Measurements from ENCODE around the gene FAM13A. TPM values are rescaled to one million over a fixed set of nuclear protein-coding genes. Genes with fewer than 3 reads are reported as not detected.
A peak's percentile ranks its signal among the peaks of the same experiment; 100 is the strongest.

Gene FAM13A
- total and polyA plus RNA-seq, 2 experiments from 2014 or later, result 19.3 to 44.2 TPM

DNA sequence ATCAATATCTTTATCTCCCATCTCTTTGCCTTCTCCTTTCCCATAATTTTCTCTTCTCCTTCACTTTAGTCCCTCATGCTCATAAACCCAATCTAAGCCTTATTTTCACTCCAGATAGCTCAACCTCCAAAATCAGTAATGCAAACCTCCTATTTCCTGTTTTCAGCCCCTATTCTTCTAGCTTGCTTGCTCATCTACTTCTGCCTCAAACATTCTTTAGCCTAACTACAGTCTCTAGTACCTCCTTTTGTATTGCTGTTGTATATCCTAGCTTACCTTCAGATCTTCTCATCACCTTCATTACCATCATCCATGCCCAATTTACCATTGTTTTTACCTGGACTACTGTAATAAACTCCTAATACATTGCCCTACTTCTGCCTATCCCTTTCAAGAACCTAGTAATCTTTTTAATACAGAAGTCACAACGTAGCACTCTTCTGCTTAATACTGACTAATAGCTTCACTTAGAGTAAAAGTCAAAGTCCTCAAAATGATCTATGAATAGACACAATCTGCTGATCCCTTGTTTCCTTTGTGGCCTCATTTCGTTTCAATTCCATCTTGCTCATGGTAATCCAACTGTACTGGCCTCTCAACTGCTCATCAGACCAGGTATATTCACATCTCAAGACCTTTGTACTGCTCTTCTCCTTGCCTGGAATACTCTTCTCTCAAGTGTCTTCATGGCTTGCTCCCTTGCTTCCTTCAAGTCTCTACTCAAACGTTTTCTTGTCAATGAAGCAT, 123.4 kb downstream of the FAM13A start:
- no peaks in the 10 kb centered on the region for H3K36me3 ChIP-seq (replicated peaks; ENCODE audit: insufficient read depth, low read depth)
- H4K20me1 ChIP-seq (ENCODE audit: insufficient read depth, poor library complexity, severe bottlenecking), result no peaks in the 10 kb centered on the region
- no peak overlapping the region for H3K4me2 ChIP-seq
- H3K4me1 ChIP-seq (ENCODE audit: insufficient read depth), result no peaks in the 10 kb centered on the region
- TF ChIP-seq, protein P1, sequence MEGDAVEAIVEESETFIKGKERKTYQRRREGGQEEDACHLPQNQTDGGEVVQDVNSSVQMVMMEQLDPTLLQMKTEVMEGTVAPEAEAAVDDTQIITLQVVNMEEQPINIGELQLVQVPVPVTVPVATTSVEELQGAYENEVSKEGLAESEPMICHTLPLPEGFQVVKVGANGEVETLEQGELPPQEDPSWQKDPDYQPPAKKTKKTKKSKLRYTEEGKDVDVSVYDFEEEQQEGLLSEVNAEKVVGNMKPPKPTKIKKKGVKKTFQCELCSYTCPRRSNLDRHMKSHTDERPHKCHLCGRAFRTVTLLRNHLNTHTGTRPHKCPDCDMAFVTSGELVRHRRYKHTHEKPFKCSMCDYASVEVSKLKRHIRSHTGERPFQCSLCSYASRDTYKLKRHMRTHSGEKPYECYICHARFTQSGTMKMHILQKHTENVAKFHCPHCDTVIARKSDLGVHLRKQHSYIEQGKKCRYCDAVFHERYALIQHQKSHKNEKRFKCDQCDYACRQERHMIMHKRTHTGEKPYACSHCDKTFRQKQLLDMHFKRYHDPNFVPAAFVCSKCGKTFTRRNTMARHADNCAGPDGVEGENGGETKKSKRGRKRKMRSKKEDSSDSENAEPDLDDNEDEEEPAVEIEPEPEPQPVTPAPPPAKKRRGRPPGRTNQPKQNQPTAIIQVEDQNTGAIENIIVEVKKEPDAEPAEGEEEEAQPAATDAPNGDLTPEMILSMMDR (IDR thresholded peaks at IDR 0.05; ENCODE audit: poor library complexity), result no peak
- TF ChIP-seq EZH2phosphoT487 (IDR thresholded peaks at IDR 0.05; ENCODE audit: low read depth, severe bottlenecking, unreplicated experiment) (no peak), EZH2 (IDR thresholded peaks at IDR 0.05; ENCODE audit: borderline replicate concordance) (no peak)
- no peaks in the 10 kb centered on the region for H3K79me2 ChIP-seq
- no peak overlapping the region for H3K4me3 ChIP-seq
- 49% methylated on average over 3 of the region's 3 CpGs for WGBS (ENCODE audit: low lambda C conversion rate, missing lambda C conversion rate)
- H3K27me3 ChIP-seq, result no peaks in the 10 kb centered on the region
- H2AFZ ChIP-seq, result no peak overlapping the region
- H3K27ac ChIP-seq, result peak overlapping the region; percentile 18
- no peaks in the 10 kb centered on the region for H3K9me2 ChIP-seq (replicated peaks; ENCODE audit: insufficient read depth)
- DNase-seq (ENCODE audit: low spot score), result no peak
- no peaks in the 10 kb centered on the region for H3K9me3 ChIP-seq (ENCODE audit: low read depth)

DNA sequence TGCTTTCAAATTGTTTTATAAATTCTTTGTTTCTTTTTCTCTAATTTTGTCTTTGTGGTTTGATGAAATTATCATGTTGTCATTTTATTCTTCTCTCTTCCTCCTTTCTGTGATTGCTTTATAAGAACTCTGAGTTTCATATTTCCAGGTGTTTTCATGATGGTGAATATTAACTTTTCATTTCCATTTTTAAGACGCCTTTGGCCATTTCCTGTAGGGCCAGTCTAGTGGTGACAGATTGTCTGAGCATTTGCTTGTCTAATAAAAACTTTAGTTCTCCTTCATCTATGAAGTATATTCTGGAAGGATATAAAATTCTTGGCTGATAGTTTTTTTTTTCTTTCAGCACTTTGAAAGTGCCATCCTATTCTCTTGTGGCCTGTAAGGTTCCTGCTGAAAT, 128.1 kb downstream of the FAM13A start:
- Histone ChIP-seq H3K9me3 (ENCODE audit: low read depth) (no peaks in the 10 kb centered on the region), H3K27ac (no peak overlapping the region), H4K20me1 (ENCODE audit: insufficient read depth, poor library complexity, severe bottlenecking) (no peaks in the 10 kb centered on the region), H3K79me2 (no peaks in the 10 kb centered on the region), H3K36me3 (replicated peaks; ENCODE audit: insufficient read depth, low read depth) (no peaks in the 10 kb centered on the region), H3K9me2 (replicated peaks; ENCODE audit: insufficient read depth) (no peaks in the 10 kb centered on the region), H3K4me3 (no peak overlapping the region), H2AFZ (no peak overlapping the region), H3K4me2 (no peak overlapping the region), H3K27me3 (no peaks in the 10 kb centered on the region), H3K4me1 (ENCODE audit: insufficient read depth) (no peaks in the 10 kb centered on the region)
- WGBS (ENCODE audit: low lambda C conversion rate, missing lambda C conversion rate), result 87% methylated on average over 1 of the region's 1 CpG
- DNase-seq (ENCODE audit: low spot score), result no peak
- TF ChIP-seq, protein P1 (IDR thresholded peaks at IDR 0.05; ENCODE audit: poor library complexity), result no peak
- no peak for TF ChIP-seq EZH2phosphoT487 (IDR thresholded peaks at IDR 0.05; ENCODE audit: low read depth, severe bottlenecking, unreplicated experiment)
- no peak for TF ChIP-seq EZH2 (IDR thresholded peaks at IDR 0.05; ENCODE audit: borderline replicate concordance)

DNA sequence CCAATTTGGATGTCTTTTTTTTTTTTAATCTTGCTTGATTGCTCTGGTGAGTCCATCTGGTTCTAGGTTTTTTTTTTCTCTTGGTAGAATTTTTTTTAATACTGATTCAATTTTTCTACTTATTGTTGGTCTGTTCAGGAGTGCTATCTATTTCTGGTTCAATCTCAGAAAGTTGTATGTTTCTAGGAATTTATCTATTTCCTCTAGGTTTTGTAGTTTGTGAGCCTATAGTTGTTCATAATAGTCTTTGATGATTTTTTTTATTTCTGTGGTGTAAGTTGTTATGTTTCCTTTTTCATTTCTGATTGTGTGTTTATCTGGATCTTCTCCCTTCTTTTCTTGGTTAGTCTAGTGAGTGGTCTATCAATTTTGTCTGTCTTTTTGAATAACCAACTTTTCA, 129.6 kb downstream of the FAM13A start:
- no peaks in the 10 kb centered on the region for H3K27me3 ChIP-seq
- no peak overlapping the region for H2AFZ ChIP-seq
- no peak overlapping the region for H3K4me2 ChIP-seq
- H3K36me3 ChIP-seq (replicated peaks; ENCODE audit: insufficient read depth, low read depth), result no peaks in the 10 kb centered on the region
- no peaks in the 10 kb centered on the region for H3K9me2 ChIP-seq (replicated peaks; ENCODE audit: insufficient read depth)
- H3K79me2 ChIP-seq, result no peaks in the 10 kb centered on the region
- no peak for DNase-seq (ENCODE audit: low spot score)
- no peak overlapping the region for H3K4me3 ChIP-seq
- H4K20me1 ChIP-seq (ENCODE audit: insufficient read depth, poor library complexity, severe bottlenecking), result no peaks in the 10 kb centered on the region
- H3K27ac ChIP-seq, result no peak overlapping the region
- no peak for TF ChIP-seq EZH2 (IDR thresholded peaks at IDR 0.05; ENCODE audit: borderline replicate concordance)
- TF ChIP-seq, protein P1 (IDR thresholded peaks at IDR 0.05; ENCODE audit: poor library complexity), result no peak
- no peak for TF ChIP-seq EZH2phosphoT487 (IDR thresholded peaks at IDR 0.05; ENCODE audit: low read depth, severe bottlenecking, unreplicated experiment)
- H3K4me1 ChIP-seq (ENCODE audit: insufficient read depth), result no peaks in the 10 kb centered on the region
- H3K9me3 ChIP-seq (ENCODE audit: low read depth), result no peaks in the 10 kb centered on the region

Measured in hepatocyte (in vitro differentiated cells).